Fibroblast of the aortic adventitia (primary cell): Measurements from ENCODE around the gene SUCO. TPM values are rescaled to one million over a fixed set of nuclear protein-coding genes. Genes with fewer than 3 reads are reported as not detected.
"Not testable (repeated sequence)": the region's sequence is repeated elsewhere in the genome, so short reads cannot be mapped to it uniquely, and the experiment has no call there.

Experiments used
- DNase-seq: peaks from one replicate; pipeline ENCODE4 v3.0.0-alpha.2; 2010; ENCODE audit warnings: low read depth
- H3K4me3 ChIP-seq: 2 replicates; pipeline ENCODE4 v1.5.1; 2011; ENCODE audit warnings: low read depth, mild to moderate bottlenecking, control low read depth, low read length, moderate library complexity
- CTCF ChIP-seq: IDR thresholded peaks from 2 replicates; pipeline ENCODE4 v1.5.1; 2011; ENCODE audit warnings: mild to moderate bottlenecking, low read length, control low read depth, inconsistent platforms; ENCODE audit not compliant: insufficient read depth
- total RNA-seq: library from RNA; depleted of rRNA; stranded (reverse); fragments of >200 nt; gene quantifications from 2 replicates; pipeline ENCODE4 v1.2.3, GENCODE V29; 2012; ENCODE audit warnings: low replicate concordance

SUCO gene
- total RNA-seq, 1 donor = 53.3 TPM

- no peak overlapping the region for H3K4me3 ChIP-seq
- DNase-seq = no peak
- no peak for TF ChIP-seq CTCF
These were observed 80.3 kb downstream of the SUCO start for GRCh38 chr1:172613294-172613693.

GRCh38 chr1:172616195-172616594 lies 83.2 kb downstream of the SUCO start:
- no peak overlapping the region for H3K4me3 ChIP-seq
- DNase-seq = no peak
- no peak for TF ChIP-seq CTCF

- H3K4me3 ChIP-seq = no peak overlapping the region
- DNase-seq = no peak
- no peak for TF ChIP-seq CTCF
These were observed 83.7 kb downstream of the SUCO start for GRCh38 chr1:172616636-172617035.

GRCh38 chr1:172620603-172621002 lies 87.7 kb downstream of the SUCO start:
- DNase-seq, H3K4me3 ChIP-seq: not testable (repeated sequence)

- no peak for TF ChIP-seq CTCF
- H3K4me3 ChIP-seq = no peak overlapping the region
- no peak for DNase-seq
These were observed 89.6 kb downstream of the SUCO start for GRCh38 chr1:172622541-172622940.

- H3K4me3 ChIP-seq = no peak overlapping the region
- no peak for DNase-seq
- no peak for TF ChIP-seq CTCF
These were observed 90.8 kb downstream of the SUCO start for GRCh38 chr1:172623748-172624147.

GRCh38 chr1:172626845-172627244 lies 93.9 kb downstream of the SUCO start:
- no peak for TF ChIP-seq CTCF
- no peak overlapping the region for H3K4me3 ChIP-seq
- no peak for DNase-seq

GRCh38 chr1:172627702-172628101 lies 94.8 kb downstream of the SUCO start:
- no peak overlapping the region for H3K4me3 ChIP-seq

More at GRCh38 chr1:172627702-172628101, 94.8 kb downstream of the SUCO start:
- DNase-seq = no peak
- no peak for TF ChIP-seq CTCF
